Retina (tissue), 1 donor: ENCODE measurements around the gene LATS2.
A peak's percentile ranks its signal among the peaks of the same experiment; 100 is the strongest.

Experiments used
- DNase-seq: peaks from one replicate; pipeline ENCODE4 v3.0.0-alpha.2; 2016

The LATS2 gene

DNA sequence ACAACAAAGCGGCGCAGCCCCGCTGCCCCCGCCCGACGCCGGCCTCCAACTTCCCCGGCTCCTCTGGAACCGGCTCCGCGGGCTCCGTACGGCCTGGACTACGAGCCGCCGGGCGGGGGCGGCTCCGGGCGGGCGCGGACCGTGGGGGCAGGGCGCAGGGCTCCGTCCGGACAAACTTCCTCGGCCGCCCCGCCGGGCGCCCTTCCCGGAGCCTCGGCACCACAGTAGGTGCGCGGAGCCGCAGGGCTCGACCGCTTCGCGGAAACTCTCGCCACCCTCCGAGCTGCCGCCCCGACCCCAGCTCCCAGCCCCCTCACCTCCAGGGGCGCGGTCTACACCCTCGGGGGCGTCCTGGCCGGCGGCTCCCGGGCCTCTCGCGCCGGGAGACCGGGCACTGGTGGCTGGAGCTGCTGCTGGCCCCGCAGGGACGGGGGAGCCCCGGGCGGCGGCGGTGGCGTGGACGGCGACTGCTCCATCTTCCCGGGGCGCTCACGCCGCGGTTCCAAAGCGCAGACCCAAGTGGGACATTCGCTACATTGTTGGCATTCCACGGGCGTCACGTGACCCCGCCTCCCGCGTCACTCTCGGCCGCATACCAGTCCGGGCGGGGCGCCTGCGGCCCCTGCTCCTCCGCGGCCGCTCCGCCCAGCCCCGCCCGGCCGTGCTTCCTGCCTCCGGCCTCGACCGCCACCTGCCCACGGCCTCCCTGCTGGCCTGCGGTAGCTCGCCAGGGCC, at the start of gene LATS2:
Gene LATS2 (minus strand): TSS at position 558 of the 735 bp plus-strand sequence. CDS start 15,560 bp downstream, outside the sequence.
- DNase-seq: peak; percentile 95

DNA sequence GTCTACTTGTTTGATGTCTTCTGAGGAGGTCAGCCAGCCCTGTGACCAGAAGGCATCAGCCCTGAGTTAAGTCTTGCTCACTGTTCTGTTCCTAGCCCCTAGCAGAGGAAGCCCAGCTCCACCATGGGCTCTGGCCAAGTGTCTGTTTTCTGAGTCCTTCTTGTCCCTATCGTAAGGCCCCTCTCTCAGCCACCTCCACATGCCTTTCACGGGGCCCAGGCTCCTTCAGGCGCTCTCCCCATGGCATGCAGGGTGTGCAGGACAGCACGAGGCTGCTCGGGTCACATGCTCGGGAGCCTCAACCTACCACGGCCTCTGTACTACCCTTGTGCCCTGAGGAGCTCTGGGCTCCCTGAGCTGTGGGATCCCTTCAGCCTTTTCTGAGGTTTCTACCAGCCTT, 47.8 kb upstream of the LATS2 start:
- no peak for DNase-seq

DNA sequence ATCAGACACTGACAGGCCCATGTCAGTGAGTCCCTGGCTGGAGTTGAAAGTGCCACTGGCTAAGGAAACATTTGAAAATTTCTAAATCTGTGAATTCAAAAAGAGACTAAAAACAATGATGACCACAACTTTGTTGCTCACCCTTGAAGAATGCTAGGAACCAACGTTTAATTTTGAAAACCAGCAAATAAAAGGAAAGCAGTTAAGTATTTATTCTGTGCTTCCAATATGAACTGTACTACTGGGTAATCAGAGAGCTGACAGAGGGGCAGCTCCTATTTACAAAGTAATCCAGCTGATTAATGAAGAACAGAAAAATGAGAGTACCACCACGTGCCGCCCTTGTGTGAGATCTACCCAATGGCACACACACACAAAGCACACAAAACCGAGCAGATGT, 44.7 kb upstream of the LATS2 start:
- no peak for DNase-seq

DNA sequence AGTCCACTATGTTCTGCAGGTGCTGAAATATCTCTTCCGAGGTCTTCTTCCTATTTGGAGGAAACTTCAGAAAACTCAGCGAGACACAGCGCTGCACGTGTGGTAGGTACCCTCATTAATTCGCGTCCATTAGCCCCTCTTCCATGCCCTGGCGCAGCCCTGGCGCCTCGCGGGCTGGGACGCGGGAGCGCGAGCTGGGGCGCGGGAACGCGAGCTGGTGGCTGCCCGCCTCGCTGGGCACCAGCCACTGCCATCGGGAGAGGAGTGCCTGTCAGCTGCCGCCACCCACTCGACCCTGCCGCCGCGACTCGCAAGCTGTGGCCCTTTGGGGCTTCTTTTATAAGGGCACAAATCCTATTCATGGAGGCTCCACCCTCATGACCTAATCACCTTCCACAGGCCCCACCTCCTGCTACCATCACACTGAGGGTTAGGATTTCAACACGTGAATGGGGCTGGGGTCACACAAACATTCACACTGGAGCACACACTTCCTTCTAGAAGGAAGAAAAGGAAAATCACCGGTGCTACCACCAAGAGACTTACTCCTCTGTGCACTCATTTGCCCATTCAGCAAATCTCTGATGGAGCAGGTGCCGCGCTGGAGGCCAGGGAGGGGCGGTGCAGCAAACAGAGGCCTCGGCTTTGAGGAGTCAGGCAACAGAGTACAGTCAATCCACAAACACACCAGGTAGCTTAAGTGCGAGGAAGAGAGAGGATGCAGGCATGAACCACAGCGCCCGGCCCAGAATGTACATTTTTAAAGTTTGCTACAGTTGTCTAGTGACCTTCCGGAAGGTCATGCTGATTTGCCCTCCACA, 43.0 kb upstream of the LATS2 start:
- DNase-seq: no peak

DNA sequence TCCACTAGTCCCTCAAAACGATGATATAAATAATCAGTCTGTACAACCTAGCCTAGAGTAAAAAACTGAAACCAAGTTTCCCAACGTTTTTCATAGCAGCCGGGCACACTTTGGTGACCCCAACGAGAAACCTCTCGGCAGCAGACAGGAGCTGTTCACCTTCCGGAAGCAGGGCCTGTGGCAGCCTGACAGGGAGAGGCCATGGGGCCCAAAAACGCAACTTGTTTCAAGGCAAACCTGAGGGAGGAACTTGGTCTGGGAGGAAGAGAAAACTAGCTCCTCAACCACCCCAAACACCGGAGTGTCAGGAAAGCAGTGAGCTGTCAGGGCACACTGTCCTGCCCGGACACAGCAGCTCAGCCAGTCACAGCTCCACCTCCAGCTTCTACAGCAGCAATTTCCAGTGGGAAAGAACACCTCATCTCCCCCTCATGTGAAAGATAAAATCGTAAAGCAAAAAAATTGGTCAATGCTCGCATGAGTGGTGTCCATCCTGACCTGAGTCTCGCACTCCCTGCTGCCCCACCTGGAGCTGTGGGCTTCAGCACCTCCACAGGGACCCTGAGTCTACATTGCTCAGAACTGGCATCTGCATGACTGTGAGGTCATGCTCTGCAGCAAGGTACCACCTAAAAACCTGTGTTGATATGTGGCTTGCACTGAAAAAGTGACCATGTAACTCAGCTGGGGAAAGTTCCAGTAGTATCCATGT, 40.6 kb upstream of the LATS2 start:
- DNase-seq: no peak

DNA sequence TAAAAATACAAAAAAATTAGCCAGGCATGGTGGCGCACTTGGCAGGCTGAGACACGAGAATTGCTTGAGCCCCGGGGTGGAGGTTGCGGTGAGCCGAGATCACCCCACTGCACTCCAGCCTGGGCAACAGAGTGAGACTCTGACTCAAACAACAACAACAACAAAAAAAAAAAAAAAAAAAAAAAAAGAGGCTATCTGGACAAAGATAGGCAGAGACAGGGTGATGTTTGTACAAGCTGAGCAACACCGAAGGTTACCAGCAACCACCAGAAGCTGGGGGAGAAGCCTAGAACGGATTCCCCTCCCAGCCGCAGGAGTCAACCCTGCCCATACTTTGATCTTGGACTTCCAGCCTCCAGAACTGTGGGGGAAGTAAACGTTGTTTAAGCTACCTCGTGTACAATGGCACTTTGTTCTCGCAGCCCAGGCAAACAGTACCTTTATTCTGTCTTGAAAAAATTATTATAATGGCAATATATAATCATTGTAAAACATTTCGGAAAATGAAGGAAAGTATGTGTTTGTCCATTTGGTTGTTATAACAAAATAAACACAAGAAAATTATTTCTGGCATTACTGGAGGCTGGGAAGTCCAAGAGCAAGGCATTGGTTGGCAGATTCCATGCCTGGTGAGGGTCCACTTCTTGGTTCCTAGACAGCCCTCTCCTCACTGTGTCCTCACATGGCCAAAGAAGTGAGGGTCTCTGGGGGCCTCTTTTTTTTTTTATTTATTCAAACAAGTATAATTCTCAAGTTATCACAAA, 39.8 kb upstream of the LATS2 start:
- DNase-seq: no peak

DNA sequence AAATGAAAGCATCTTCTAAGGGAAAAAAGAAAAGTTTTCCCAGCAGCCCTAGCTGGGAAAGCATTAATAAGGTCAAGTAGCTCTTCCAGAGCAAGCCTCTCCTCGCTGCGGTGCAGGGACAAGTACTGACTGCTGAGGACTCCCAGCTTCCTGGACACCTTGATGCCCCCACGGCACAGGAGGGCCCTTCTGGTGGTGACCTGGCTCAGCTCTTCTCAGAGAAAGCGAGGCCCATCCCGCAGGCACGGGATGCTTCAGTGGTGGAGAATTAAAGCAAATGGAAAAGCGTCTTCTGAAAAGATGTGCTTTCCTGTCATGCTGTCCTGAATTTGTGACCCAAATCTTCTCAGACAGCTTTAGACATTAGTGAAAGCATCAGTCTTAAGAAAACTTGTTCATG, 38.8 kb upstream of the LATS2 start:
- peak; percentile 38 for DNase-seq

DNA sequence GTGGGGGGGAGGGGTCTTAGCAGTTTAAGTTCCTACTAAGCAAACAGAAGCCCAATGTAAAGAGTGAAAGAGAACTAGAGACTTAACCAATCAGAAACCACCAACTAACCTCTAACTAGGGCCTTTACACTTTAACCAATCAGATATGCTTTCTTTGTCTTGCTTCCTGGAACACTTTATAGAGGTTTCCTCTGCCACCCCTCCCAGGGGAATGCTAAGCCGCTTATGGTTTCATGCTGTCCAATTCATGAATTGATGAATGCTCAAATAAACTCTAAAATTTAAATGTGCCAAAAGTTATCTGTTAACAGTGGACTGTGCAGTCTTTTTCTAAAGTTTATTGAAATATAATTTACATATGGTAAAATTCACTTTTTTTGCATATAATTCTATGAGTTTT, 33.9 kb upstream of the LATS2 start:
- no peak for DNase-seq

DNA sequence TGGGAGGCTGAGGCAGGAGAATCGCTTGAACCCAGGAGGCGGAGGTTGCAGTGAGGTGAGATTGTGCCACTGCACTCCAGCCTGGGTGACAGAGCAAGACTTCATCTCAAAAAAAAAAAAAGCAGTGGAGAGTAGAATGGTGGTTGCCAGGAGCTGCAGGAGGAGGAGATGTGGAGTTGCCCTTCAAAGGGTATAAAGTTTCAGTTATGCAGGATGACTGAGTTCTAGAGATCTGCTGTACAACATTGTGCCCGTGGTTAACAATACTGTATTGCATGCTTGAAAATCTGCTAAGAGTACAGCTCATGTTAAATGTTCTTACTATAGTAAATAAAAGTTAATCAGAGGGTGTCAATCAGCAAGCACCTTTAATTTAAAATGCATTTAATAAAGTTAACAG, 28.4 kb upstream of the LATS2 start:
- no peak for DNase-seq

DNA sequence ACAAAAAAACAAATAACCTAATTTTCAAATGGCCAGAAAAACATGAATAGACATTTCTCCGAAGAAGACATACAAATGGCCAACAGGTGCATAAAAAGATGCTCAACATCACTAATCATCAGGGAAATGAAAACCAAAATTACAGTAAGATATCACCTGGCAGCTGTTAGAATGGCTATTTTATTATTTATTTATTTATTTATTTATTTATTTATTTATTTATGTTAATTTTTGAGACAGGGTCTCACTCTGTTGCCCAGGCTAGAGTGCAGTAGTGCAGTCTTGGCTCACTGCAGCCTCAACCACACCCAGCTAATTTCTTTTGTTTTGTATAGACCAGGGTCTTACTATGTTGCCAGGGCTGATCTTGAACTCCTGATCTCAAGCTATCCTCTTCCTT, 27.1 kb upstream of the LATS2 start:
- DNase-seq: no peak

DNA sequence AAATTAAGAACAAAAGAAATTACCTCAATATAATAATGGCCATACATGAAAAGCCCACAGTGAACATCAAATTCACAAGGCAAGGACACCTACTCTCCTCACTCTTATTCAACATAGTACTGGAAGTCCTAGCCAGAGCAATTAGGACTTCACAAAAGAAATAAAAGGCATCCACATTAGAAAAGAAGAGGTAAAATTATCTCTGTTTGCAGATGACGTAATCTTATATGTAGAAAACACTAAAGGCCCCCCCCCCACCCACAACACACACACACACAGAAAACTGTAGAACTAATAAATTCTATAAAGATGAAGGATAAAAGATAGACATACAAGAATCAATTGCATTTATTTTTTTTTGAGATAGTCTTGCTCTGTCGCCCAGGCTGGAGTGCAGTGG, 25.5 kb upstream of the LATS2 start:
- no peak for DNase-seq

DNA sequence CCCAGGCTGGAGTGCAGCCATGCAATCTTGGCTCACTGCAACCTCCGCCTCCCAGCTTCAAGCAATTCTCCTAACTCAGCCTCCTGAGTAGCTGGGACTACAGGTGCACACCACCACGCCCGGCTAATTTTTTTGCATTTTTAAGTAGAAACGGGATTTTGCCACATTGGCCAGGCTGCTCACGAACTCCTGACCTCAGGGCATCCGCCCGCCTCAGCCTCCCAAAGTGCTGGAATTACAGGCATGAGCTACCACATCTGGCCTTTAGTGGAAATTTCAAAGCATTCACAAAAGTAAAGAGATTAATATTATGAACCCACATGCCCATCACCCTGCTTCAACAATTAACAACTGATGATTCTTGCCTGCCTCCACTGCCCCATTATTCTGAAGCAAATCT, 20.5 kb upstream of the LATS2 start:
- DNase-seq: no peak

DNA sequence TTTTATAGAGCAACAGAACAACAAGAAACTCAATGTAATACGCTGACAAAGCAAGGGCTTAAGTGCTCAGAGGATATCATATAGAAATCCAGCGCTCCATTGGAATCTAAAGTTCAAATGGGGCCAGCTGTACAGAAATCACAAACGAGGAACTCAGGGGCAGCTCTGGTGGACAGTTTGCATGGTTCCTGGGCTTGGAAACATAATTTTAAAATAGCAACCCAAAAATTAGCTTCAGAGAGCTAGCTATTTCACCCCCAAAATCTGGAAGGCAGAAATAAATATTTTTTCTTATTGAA, 19.2 kb upstream of the LATS2 start:
- no peak for DNase-seq

DNA sequence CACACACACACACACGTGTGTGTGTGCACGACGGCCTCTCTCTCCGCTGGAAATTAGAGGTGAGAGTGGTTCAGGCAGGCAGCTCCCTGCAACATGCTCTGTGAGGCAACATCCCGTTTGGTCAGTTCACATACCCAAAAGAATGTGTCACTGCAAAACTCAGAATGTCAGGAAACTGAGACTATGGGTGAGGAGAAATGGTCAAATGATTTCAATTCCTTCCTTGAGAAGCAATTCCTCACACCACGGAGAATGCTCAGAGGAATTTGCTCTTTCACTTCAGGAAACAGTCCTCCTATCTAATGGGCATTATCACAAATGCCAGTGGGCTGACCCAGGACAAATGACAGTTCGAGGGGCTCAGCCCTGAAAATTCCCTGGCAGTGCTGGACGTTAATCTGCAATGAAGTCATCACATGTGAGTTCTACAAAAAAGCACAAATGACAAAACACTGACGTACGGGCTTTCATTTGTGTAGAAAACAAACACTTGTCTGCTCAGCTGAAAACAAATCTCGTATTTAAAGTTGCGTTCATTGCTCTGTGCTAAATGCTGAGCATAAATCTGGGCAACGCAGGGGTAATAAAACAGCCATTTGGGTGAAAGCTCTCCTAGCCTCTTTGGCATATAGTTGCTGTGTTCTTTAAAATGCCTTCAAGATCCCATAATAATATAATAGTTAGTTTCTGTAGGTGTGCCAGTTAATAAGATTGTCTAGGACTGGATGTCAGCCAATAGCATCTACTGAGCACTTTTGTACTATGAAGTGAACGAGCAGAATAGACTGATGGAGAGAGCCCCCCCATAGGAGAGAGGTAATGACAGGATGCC, 18.6 kb upstream of the LATS2 start:
- no peak for DNase-seq

DNA sequence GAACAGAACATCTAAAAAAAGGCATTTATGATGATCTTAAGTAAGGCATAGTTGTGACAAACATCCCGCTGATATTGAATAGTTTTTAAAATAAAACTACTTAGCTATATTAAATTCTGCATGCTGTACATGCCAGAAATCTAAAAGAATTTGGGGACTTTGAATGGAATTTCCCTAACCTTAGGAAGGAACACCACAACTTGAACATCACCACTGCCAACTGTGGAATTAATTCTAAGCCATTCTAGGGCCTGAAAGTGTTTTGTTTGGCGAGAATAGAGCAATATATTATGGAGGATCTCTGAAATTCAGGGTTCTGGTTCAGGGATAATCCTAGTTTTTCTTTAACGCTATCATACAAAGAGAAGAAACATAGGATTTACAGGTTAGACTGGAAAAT, 17.8 kb upstream of the LATS2 start:
- no peak for DNase-seq

DNA sequence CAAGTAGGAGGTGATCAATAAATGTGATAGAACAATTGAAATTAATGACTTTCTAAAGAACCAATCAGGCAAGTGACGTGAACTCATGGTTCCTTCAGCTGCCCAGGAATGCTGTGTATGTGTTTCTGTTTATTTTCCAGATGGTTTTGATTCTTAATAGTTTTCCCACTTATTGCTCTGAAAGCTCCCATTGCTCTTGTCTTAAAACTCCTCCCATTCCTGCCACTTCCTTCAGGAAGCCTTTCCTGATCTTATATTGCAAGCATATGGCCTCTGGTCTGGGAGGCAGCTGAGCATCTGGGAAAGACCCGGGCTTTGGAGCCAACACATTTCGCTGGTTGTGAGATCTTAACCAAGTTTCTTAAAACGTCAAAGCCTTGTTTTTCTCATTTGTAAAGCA, 17.1 kb upstream of the LATS2 start:
- no peak for DNase-seq

DNA sequence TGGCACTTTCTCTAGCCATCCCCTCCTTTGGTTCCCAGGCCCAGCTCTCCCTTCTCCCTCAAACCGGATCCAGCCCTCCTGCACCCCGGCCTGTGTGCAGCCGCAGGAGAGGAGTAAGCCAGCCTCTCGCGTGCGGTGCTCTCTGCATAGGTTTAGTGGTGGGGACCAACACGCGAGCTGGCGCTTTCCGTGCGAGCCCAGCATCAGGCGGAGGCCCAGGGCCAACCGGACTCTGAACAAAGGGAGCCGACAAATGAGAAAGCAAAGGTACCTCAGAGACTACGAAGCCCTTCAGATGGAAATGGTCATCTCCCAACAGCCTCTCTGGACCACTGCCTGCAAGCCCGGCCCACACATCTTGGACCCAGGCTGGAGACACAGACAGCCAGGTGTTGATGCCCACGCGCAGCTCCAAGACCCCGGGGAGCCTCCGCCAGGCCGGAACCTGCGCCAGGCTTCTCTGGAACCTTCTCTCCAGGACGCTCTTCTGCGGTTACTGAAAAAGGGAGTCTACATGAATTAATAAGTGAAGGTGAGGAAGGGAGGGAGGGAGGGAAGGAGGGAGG, 16.5 kb upstream of the LATS2 start:
- no peak for DNase-seq

DNA sequence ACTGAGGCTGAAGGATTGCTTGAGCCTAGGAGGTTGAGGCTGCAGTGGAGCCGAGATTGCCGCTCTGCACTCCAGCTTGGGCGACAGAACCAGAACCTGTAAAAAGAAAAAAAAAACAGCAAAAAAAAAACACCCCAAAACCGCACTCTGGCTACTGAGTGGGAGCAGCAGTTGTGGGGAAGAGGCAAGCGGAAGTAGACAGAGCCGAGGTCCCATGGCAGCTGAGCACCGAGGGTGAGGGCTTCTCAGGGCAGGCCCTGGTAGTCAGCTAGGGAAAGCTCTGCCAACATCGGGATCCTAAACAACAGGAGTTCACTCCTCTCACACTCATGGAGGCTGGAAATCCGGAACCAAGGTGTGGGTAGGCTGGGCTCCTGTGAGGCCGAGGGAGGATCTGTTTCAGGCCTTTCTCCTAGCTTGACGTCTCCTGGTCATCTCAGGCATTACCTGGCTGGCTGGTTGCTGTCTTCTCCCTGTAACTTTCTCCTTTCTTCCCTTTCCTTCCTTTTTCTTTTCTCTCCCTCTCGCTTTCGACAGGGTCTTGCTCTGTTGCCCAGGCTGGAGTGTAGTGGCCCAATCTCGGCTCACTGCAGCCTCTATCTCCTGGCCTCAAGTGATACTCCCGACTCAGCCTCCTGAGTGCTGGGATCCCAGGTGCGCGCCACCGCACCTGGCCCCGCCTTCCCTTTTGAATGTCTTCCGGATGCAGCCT, 15.8 kb upstream of the LATS2 start:
- no peak for DNase-seq

DNA sequence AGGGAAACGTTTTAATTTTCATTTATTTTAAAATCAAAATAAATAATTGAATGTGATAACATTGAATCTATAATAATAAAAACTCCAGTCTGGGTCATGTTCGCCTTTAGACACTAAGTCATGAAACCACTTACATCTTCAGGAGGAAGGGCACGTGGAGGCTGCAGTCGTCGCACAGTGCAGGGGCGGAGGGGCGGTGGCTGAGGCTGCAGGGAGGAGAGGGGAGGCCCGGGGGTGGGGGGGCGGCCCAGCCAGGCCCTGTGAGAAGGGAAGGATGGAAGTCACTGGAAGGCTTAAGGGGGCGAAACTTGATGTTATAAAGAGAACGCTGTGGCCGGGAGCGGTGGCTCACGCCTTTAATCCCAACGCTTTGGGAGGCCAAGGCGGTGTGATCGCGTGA, 14.9 kb upstream of the LATS2 start:
- DNase-seq: no peak

DNA sequence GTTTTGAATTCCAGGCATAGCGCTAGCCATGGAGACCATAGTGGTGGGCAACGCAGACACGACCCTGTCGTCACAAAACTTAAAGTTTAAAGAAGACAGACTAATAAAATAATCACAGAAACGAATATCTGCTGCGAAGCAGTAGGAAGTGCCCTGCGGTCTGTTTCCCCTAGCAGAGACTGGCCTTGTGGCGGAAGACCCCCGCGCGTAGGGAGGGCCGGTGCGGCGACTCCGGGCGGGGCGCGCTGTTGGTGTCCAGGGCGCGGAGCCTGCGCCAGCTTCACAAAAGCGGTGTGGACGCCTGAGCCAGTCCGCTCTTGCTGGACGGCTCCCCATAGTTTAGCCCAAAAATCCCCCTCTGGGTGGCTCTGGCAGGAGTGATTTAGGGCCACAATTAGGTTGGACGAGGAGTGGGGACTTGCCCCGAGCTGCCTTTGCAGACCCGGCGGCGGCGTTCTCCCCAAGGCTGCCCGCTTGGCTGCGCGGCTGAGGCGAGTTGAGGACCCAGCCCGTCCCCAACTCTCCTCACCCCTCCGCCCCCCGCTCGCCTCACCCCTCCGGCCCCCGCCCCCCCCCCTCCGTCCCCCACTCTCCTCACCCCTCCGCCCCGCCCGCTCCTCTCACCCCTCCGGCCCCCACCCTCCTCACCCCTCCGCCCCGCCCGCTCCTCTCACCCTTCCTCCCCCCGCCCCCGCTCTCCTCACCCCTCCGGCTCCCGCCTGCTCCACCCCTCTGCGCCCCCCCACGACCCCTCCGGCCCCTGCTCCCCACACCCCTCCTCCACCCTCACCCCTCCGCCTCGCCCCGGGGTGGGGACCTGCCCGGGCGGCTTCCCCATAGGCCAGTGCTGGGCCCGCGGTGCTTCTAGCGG, 14.2 kb upstream of the LATS2 start:
- DNase-seq: peak; percentile 89
